Measurements from ENCODE around the gene MAD2L1BP. TPM values are rescaled to one million over a fixed set of nuclear protein-coding genes. Genes with fewer than 3 reads are reported as not detected.

MAD2L1BP gene
- polyA plus RNA-seq, 1 of the 3 experiments (the other 2 are of a cell fraction), result 30.9 TPM

DNA sequence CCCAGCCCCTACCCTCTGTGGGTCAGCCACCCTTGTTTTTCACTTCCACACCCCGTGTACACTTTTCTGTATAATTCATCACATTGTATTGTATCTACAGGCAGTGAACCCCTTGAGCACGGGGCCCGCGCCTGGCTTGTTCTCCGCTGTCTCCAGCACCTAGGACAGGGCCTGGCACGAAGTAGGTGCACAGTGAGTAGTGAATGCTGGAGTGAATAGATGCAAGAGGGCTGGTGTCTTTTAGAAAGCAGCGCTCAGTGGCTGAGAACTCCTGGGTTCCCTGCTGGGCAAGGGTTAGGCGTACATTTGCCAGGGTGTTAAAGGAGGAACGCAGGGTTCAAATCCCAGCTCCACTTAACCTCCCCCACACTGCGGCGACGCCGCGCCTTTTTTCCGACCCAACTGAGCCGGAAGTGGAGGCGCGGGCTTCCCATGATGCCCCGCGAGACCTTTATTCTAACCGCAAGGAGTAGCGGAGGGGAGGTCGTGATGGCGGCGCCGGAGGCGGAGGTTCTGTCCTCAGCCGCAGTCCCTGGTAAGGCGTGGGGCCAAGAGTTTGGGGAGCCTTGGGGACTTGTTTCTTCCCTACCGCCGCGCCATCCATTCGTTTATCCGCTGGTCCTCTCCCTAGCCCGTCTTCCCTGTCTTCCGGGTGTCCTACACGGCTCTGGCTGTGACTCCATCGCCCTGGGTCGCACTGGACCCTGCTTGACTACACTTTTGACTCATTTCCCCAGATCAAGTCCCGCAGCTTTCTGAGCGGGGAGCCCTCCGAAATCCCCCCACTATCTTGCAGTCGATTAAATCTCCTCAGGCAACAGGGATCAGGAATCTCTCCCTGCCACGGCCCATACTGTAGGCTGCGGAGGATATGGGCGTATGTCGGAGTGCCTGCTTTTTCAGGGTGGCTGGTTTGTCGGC, at the start of gene MAD2L1BP (continued):
- no peak; the same call in 1 of the 2 replicates for TF ChIP-seq RXRA (IDR thresholded peaks at IDR 0.05; ENCODE audit: borderline replicate concordance, low read depth)
- TF ChIP-seq YY1 (IDR thresholded peaks at IDR 0.05; ENCODE audit: low read depth), result peak; percentile 90
- no peak for TF ChIP-seq EZH2phosphoT487 (IDR thresholded peaks at IDR 0.05; ENCODE audit: borderline replicate concordance, low read depth)
- TF ChIP-seq GATA2 (CRISPR knock-in tag; IDR thresholded peaks at IDR 0.05), result no peak

DNA sequence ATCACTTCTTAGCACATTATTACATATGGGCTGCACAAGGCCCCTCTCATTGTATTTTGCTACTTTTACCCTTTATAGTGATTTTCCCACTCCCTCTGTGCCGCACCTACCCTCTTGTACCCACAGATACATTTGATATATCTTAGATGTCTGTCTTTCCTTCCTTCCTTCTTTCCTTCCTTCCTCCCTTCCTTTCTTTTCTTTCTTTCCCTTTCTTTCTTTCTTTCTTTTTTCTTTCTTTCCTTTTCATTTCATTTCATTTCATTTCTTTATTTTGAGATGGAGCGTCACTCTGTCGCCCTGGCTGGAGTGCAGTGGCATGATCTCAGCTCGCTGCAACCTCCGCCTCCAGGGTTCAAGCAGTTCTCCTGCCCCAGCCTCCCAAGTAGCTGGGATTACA, 47.4 kb upstream of the MAD2L1BP start:
- H3K9ac ChIP-seq, result no peak overlapping the region
- no peaks in the 10 kb centered on the region for H3F3A ChIP-seq (replicated peaks; ENCODE audit: insufficient read depth)
- peaks cover 71% of the 10 kb centered on the region for H3K79me2 ChIP-seq (ENCODE audit: insufficient read depth)
- no peaks in the 10 kb centered on the region for H3K4me1 ChIP-seq (ENCODE audit: control insufficient read depth in 1 of 2, insufficient read depth in 2 of 2, low read depth in 1 of 2, low read length in 1 of 2)
- H4K20me1 ChIP-seq (ENCODE audit: insufficient read depth), result no peaks in the 10 kb centered on the region
- 98% methylated on average over 5 of the region's 5 CpGs for WGBS (ENCODE audit: low lambda C conversion rate)
- TF ChIP-seq, protein P1, sequence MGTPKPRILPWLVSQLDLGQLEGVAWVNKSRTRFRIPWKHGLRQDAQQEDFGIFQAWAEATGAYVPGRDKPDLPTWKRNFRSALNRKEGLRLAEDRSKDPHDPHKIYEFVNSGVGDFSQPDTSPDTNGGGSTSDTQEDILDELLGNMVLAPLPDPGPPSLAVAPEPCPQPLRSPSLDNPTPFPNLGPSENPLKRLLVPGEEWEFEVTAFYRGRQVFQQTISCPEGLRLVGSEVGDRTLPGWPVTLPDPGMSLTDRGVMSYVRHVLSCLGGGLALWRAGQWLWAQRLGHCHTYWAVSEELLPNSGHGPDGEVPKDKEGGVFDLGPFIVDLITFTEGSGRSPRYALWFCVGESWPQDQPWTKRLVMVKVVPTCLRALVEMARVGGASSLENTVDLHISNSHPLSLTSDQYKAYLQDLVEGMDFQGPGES (IDR thresholded peaks at IDR 0.05; ENCODE audit: low read depth, low read length), result no peak
- TF ChIP-seq TEAD4 (IDR thresholded peaks at IDR 0.05; ENCODE audit: borderline replicate concordance, insufficient read depth), result no peak
- TF ChIP-seq, protein P2, sequence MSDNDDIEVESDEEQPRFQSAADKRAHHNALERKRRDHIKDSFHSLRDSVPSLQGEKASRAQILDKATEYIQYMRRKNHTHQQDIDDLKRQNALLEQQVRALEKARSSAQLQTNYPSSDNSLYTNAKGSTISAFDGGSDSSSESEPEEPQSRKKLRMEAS (IDR thresholded peaks at IDR 0.05; ENCODE audit: low read depth), result no peak
- no peak for TF ChIP-seq POLR2AphosphoS5 (IDR thresholded peaks at IDR 0.05; ENCODE audit: low read depth, low read length)
- TF ChIP-seq, protein P3, sequence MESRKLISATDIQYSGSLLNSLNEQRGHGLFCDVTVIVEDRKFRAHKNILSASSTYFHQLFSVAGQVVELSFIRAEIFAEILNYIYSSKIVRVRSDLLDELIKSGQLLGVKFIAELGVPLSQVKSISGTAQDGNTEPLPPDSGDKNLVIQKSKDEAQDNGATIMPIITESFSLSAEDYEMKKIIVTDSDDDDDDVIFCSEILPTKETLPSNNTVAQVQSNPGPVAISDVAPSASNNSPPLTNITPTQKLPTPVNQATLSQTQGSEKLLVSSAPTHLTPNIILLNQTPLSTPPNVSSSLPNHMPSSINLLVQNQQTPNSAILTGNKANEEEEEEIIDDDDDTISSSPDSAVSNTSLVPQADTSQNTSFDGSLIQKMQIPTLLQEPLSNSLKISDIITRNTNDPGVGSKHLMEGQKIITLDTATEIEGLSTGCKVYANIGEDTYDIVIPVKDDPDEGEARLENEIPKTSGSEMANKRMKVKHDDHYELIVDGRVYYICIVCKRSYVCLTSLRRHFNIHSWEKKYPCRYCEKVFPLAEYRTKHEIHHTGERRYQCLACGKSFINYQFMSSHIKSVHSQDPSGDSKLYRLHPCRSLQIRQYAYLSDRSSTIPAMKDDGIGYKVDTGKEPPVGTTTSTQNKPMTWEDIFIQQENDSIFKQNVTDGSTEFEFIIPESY (IDR thresholded peaks at IDR 0.05; ENCODE audit: borderline replicate concordance, low read depth), result no peak
- TF ChIP-seq FOXJ3 (CRISPR knock-in tag; IDR thresholded peaks at IDR 0.05), result no peak
- no peak for TF ChIP-seq MEF2A (IDR thresholded peaks at IDR 0.05; ENCODE audit: borderline replicate concordance, low read depth)
- TF ChIP-seq NRF1 (IDR thresholded peaks at IDR 0.05; ENCODE audit: low read depth, low read length), result no peak
- TF ChIP-seq ELF1 (IDR thresholded peaks at IDR 0.05), result no peak
- TF ChIP-seq EP300 (IDR thresholded peaks at IDR 0.05; ENCODE audit: borderline replicate concordance in 1 of 2, low read depth in 1 of 2, low read length in 1 of 2), result no peak
- no peak for TF ChIP-seq FOSL2 (IDR thresholded peaks at IDR 0.05; ENCODE audit: borderline replicate concordance, low read depth)
- TF ChIP-seq, protein P4, sequence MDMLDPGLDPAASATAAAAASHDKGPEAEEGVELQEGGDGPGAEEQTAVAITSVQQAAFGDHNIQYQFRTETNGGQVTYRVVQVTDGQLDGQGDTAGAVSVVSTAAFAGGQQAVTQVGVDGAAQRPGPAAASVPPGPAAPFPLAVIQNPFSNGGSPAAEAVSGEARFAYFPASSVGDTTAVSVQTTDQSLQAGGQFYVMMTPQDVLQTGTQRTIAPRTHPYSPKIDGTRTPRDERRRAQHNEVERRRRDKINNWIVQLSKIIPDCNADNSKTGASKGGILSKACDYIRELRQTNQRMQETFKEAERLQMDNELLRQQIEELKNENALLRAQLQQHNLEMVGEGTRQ (IDR thresholded peaks at IDR 0.05; ENCODE audit: borderline replicate concordance, low read depth, low read length), result no peak
- TF ChIP-seq, protein P5, sequence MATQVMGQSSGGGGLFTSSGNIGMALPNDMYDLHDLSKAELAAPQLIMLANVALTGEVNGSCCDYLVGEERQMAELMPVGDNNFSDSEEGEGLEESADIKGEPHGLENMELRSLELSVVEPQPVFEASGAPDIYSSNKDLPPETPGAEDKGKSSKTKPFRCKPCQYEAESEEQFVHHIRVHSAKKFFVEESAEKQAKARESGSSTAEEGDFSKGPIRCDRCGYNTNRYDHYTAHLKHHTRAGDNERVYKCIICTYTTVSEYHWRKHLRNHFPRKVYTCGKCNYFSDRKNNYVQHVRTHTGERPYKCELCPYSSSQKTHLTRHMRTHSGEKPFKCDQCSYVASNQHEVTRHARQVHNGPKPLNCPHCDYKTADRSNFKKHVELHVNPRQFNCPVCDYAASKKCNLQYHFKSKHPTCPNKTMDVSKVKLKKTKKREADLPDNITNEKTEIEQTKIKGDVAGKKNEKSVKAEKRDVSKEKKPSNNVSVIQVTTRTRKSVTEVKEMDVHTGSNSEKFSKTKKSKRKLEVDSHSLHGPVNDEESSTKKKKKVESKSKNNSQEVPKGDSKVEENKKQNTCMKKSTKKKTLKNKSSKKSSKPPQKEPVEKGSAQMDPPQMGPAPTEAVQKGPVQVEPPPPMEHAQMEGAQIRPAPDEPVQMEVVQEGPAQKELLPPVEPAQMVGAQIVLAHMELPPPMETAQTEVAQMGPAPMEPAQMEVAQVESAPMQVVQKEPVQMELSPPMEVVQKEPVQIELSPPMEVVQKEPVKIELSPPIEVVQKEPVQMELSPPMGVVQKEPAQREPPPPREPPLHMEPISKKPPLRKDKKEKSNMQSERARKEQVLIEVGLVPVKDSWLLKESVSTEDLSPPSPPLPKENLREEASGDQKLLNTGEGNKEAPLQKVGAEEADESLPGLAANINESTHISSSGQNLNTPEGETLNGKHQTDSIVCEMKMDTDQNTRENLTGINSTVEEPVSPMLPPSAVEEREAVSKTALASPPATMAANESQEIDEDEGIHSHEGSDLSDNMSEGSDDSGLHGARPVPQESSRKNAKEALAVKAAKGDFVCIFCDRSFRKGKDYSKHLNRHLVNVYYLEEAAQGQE (IDR thresholded peaks at IDR 0.05; ENCODE audit: low read depth, low read length), result no peak
- no peak for TF ChIP-seq CHD2 (IDR thresholded peaks at IDR 0.05; ENCODE audit: low read length, partially characterized antibody)
- TF ChIP-seq RCOR1 (IDR thresholded peaks at IDR 0.05; ENCODE audit: low read length), result no peak
- no peak for TF ChIP-seq JUND (IDR thresholded peaks at IDR 0.05)
- no peak for TF ChIP-seq GATA2 (CRISPR knock-in tag; IDR thresholded peaks at IDR 0.05)
- no peak for TF ChIP-seq RXRA (IDR thresholded peaks at IDR 0.05; ENCODE audit: borderline replicate concordance, low read depth)
- TF ChIP-seq GABPA (IDR thresholded peaks at IDR 0.05; ENCODE audit: low read depth), result no peak
- no peak for TF ChIP-seq TAF1 (IDR thresholded peaks at IDR 0.05; ENCODE audit: borderline replicate concordance, low read depth, low read length)
- no peak overlapping the region for H3K27ac ChIP-seq (ENCODE audit: low read depth in 2 of 2, low read length in 1 of 2)
- H3K27me3 ChIP-seq (ENCODE audit: insufficient read depth), result no peaks in the 10 kb centered on the region
- POLR2A ChIA-PET, result no interaction called here
- H3K4me2 ChIP-seq, result no peak overlapping the region
- H2AFZ ChIP-seq (ENCODE audit: low read depth), result no peak overlapping the region
- H3K36me3 ChIP-seq (replicated peaks in 1 of 2; ENCODE audit: control insufficient read depth in 1 of 2, insufficient read depth in 2 of 2, low read length in 1 of 2), result peaks cover 45 to 81% of the 10 kb centered on the region in 2 experiments
- CTCF ChIA-PET, result interaction anchor here (0.8 to 1.1 kb wide), 2 partner anchors 9 to 20 kb away, joined by 3 to 6 read pairs; no protein-coding TSS in a partner anchor
- no peak overlapping the region for H3K4me3 ChIP-seq (ENCODE audit: low read depth in 2 of 2, low read length in 1 of 2)
- H3K9me3 ChIP-seq, result no peaks in the 10 kb centered on the region
- no peak for DNase-seq
- no peaks in the 10 kb centered on the region for H3K9me2 ChIP-seq

Measured in SK-N-SH (cell line).